G401 (cell line): Measurements from ENCODE around the gene PSMG3. TPM values are rescaled to one million over a fixed set of nuclear protein-coding genes. Genes with fewer than 3 reads are reported as not detected.

Source experiments
- DNase-seq: peaks from one replicate; pipeline ENCODE4 v3.0.0-alpha.2; 2015; ENCODE audit warnings: low spot score
- in situ Hi-C: cut with HindIII; loops from 2 replicates; pipeline ENCODE4 v1.10.0; 2016; ENCODE audit warnings: low sequenced_read_pairs, mixed read lengths
- total RNA-seq: library from RNA; depleted of rRNA; stranded (reverse); fragments of >200 nt; shearing (Covaris generic); gene quantifications from 2 replicates; pipeline ENCODE4 v1.2.3, GENCODE V29; 2014

PSMG3 gene
- total RNA-seq, 1 experiment from 2014 or later, result 97.4 TPM

DNA sequence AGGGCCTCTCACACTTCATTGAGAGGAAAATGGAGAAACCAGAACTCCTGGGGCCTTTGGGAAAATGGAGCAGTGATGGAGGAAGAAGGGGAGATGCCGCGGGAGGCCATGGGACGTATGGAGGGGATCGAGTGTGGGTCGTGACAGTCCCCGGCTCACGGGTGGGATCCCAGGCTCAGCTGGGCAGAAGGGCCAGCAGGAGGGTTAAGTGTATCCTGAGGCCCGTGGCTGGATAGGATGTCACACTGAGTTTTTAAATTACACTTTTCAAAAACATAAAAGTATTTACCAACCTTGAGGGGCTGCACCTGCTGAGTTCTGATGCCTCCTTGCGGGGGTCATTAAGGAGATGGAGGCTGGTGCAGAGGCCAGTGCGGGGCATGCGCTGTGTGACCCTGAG is 28.0 kb upstream of the PSMG3 start:
- in situ Hi-C loops, result no loop called here
- DNase-seq, result no peak

- DNase-seq, result no peak
- in situ Hi-C loops, result no loop called here
Observed at GRCh38 chr7:1597066-1597760, 27.4 kb upstream of the PSMG3 start.

GRCh38 chr7:1596181-1597043 is 26.6 kb upstream of the PSMG3 start:
- no peak for DNase-seq
- in situ Hi-C loops, result no loop called here

DNA sequence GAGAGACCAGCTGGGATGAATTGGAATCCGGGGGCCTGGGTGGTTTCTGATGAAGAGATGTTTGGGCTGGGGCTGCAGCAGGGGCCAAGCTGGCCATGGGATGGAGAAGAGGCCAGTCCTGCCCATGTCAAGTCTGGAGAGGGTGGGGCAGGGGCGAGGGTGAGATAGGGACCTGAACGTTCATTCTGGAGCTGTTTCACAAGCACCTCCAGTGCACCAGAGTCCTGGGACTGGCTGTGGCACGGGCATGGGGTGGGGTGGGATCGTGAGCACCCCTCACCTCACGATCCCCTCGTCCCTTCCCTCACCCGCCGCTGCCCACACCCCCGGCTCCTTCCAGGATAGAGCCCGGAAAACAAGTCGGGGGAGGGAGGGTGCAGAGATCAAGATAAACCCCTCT is 25.8 kb upstream of the PSMG3 start:
- in situ Hi-C loops, result no loop called here
- DNase-seq, result no peak

DNA sequence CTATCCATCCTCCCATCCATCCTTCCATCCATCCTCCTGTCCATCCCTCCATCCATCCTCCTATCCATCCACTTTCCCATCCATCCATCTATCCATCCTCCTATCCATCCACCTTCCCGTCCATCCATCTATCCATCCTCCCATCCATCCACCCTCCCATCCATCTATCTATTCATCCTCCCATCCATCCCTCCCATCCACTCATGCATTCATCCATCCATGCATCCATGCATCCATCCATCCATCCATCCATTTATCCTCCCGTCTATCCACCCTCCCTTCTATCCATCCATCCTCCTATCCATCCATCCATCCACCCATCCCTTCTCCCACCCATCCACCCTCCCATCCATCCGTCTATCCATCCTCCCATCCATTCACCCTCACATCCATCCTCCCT is 25.2 kb upstream of the PSMG3 start:
- in situ Hi-C loops, result no loop called here
- no peak for DNase-seq

- DNase-seq, result no peak
- in situ Hi-C loops, result no loop called here
Observed at GRCh38 chr7:1593904-1594421, 24.1 kb upstream of the PSMG3 start.

- in situ Hi-C loops, result no loop called here
- DNase-seq, result no peak
Observed at GRCh38 chr7:1593091-1593866, 23.4 kb upstream of the PSMG3 start.

DNA sequence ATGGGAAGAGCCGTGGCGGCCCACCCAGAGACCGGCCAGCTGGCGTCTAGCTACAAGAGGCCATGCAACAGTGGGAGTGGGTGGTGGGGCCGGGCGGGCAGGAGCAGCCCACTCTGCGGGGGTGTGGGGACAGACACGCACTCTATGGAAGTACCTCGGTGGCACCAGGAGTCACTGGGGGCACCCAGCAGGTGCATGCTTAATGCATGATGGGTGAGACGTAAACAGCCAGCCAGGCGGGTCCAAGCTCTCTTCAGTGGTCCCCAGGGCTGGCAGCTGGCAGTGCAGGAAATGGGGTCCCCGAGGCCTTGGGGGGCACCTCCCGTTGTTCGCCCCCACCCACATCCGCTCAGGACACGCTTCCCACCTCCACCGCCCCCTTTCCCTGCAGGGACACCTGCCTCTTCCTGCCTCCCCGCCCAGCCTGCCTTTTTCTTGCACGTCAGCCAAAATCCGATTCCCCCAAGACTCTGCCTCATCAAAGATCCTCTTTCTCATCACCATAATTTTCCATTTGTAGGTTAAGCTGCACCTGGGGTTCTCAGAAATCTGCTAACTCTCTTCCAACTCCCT is 22.6 kb upstream of the PSMG3 start:
- no peak for DNase-seq
- in situ Hi-C loops, result no loop called here

DNA sequence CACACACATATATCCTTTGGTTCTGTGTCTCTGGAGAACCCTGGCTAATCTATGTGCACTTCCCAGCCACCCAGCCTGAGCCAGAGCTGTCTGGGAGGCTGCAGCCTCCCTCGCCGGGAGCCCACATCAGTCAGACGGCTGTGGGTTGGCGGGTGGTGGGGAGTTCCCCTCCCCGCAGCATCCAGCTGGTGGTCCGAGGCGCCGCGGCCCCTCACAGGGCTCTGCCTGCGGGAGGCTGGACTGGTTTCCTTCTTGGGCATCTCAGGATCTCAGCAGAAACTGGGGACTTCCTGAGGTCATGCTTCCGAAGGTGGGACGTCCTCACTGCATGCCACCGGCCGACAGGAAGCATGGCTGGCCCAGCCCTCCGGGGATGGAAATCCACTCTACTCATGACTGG is 22.0 kb upstream of the PSMG3 start:
- in situ Hi-C loops, result no loop called here
- DNase-seq, result no peak

DNA sequence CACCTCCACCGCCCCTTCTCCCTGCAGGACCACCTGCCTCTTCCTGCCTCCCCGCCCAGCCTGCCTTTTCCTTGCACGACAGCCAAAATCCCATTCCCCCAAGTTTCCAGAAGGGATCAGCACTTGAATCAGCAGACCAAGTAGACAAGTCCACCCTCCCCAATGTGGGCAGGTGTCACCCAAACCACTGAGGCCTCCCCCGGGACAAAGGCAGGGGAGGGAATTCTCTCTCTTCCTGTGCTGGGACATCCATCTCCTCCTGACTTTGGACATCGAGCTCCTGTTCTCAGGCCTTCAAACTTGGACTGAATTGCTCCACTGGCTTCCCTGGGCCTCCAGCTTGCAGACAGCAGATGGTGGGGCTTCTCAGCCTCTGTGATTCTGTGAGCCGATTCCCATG is 21.6 kb upstream of the PSMG3 start:
- DNase-seq, result no peak
- in situ Hi-C loops, result no loop called here

- in situ Hi-C loops, result no loop called here
- DNase-seq, result no peak
Observed at GRCh38 chr7:1590887-1591286, 21.1 kb upstream of the PSMG3 start.

GRCh38 chr7:1590476-1590875 is 20.6 kb upstream of the PSMG3 start:
- no peak for DNase-seq
- in situ Hi-C loops, result no loop called here

DNA sequence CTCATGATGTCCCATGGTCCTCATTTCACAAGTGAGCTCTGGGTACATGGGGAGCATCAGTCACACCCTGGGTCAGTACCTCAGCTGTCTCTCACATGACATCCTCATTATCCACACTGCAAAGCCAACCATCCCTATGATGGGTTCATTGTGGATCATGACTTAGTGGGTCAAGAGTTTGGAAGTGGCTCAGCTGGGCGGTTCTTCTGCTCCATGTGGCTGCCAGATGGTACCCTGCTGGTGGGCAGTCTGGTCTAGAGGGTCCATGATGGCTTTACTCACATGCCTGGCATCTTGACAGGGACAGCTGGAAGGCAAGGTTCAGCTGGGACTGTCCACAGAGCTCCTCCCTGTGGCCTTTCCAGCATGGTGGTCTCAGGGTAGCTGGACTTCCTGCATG is 19.1 kb upstream of the PSMG3 start:
- in situ Hi-C loops, result no loop called here
- DNase-seq, result no peak

DNA sequence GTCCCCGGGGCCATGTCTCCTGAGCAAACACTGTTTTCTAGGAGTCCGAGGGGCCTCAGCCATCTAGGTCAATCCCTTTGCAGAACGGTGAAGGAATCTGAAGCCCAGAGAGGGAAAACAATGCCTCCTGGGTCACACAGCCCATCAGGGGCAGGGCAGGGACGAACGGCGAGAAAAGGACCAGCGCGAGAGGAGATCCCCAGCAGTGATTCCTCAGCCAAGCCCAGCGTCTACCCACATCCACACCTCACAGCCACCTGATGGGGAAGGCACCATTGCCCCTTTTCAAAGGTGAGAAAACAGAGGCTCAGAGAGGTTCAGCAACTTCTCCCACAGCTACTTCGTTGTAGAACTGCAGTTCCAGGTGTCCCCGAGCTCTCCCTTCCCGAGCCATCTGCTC is 17.9 kb upstream of the PSMG3 start:
- no peak for DNase-seq
- in situ Hi-C loops, result no loop called here

- no peak for DNase-seq
- in situ Hi-C loops, result no loop called here
Observed at GRCh38 chr7:1586827-1587705, 17.2 kb upstream of the PSMG3 start.

DNA sequence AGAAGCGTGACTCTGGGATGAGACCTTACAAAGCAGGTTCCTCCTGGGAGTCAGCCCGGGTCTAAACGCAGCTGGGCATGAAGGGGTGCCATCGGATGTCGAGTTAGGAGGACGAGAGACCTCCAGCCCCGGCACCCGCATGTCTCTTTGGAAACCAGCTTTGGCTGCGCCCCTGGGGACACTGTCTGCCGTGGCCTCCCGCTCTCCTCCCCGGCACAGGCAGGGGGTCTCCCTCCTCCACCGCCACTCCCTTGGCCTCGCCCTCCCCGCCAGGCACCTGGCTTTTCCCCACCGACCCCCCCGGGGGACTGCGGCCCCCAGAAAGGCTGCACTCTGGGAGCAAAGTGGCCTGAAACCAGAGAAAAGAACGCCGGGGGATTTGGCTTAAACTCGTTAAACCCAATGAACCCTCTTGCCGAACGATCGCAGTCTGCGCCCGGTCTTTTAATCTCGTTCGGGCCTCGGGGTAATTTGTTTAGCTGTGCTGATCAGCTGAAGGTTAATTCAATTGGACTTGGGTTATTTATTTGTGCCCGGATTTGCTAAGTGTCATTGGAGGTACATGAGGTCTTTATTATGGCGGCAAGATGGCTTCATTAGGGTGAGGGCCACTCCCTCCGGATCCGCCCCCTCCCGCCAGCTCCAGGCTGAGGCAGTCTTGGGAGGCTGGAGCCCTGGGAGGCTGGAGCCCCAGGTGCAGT is 16.4 kb upstream of the PSMG3 start:
- DNase-seq, result no peak
- in situ Hi-C loops, result no loop called here

DNA sequence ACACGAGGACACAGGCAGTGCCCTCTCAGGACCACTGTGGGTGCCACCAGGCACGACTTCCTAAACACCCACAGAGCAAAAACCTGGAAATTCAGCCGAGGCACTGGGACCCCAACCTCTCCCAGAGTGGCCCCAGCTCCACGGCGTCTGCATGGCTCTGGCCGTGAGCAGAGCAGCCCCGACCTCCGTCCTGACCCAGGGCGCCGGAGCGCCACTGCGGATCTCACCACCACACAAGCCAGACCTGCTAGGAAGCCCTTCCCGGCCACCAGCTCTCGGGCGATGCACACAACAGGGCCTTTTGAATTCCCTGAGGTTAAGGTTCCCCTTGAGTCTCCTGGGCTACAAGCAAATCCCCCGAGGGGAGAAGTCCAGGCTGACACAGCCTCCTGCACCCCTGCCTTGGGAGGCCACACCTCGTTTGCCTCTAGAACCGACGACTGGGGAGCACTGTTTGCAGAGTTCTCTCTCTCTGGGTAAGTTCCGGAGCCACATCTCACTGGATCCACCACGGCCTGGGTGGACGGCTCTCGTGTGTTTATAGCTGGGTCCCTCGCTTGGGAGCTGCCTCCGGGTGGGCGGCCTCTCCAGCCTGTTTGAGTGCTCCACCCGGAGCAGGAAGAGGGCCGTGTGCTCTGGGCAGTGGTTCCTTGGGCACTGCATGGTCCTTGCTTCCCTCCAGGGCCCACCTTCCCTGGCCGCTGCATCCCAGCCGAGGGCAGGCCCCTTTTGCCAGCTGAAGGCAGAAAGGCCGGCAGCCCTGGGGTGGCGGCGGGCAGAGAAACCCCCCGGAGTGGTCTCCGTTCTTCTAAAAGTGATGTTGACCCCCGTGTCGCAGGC is 15.5 kb upstream of the PSMG3 start:
- in situ Hi-C loops, result no loop called here

More for the DNA sequence above, 15.5 kb upstream of the PSMG3 start:
- DNase-seq, result no peak
